Stomach (tissue), 9 donors: Measurements from ENCODE around the gene CALML6. TPM values are rescaled to one million over a fixed set of nuclear protein-coding genes. Genes with fewer than 3 reads are reported as not detected.
A peak's percentile ranks its signal among the peaks of the same experiment; 100 is the strongest.
"Not testable (repeated sequence)": the region's sequence is repeated elsewhere in the genome, so short reads cannot be mapped to it uniquely, and the experiment has no call there.

Source experiments
- DNase-seq, 2 donors: peaks; one replicate each; pipeline versions ENCODE4 v3.0.0 to v3.0.0-alpha.2; 2013 to 2019
- H3K27ac ChIP-seq, 5 donors: fragments of 200-600 bp in 4 of 5; sonication (generic) in 4 of 5; one replicate each; pipeline ENCODE4 v1.5.1; 2013 to 2019; ENCODE audit warnings: mild to moderate bottlenecking in 1 of 5, moderate library complexity in 1 of 5
- H3K27me3 ChIP-seq, 3 donors: fragments of 200-600 bp; sonication (generic); one replicate each; pipeline ENCODE4 v1.5.1; 2017 to 2019; ENCODE audit warnings: mixed run types in 1 of 3
- H3K36me3 ChIP-seq, 4 donors: fragments of 200-600 bp; sonication (generic); 1 replicate in 3 of 4; 2 replicates in 1 of 4; pipeline ENCODE4 v1.5.1; 2016 to 2019
- H3K4me1 ChIP-seq, 4 donors: fragments of 200-600 bp; sonication (generic); one replicate each; pipeline ENCODE4 v1.5.1; 2016 to 2019
- H3K4me3 ChIP-seq, 4 donors: fragments of 200-600 bp; sonication (generic) in 3 of 4; one replicate each; pipeline ENCODE4 v1.5.1; 2016 to 2019; ENCODE audit warnings: mild to moderate bottlenecking in 1 of 4
- H3K9me3 ChIP-seq, 4 donors: fragments of 200-600 bp; sonication (generic); one replicate each; pipeline ENCODE4 v1.5.1; 2016 to 2019
- EP300 ChIP-seq: sonication (generic); formaldehyde crosslinking; IDR thresholded peaks from one replicate; pipeline ENCODE4 v1.6.1; 2017; ENCODE audit warnings: antibody characterized with exemption
- POLR2A ChIP-seq, 4 donors: fragments of 450-650 bp; IDR thresholded peaks; one replicate each; pipeline ENCODE4 v1.6.1; 2016; ENCODE audit warnings: antibody characterized with exemption in 4 of 4, control low read depth in 2 of 4, mild to moderate bottlenecking in 1 of 4, moderate library complexity in 1 of 4
- POLR2AphosphoS5 ChIP-seq, 3 donors: sonication (generic); formaldehyde crosslinking; IDR thresholded peaks; one replicate each; pipeline ENCODE4 v1.6.1; 2016; ENCODE audit warnings: antibody characterized with exemption in 3 of 3
- WGBS, 5 donors: extraction: QIAGEN DNeasy Blood & Tissue Kit in 3 of 5; methylation state at CpG; one replicate each; pipeline versions ENCODE4 v1.1.5 to v1.1.7; 2013 to 2018; 5-methylcytosine and 5-hydroxymethylcytosine counted together
- intact Hi-C: fragments of 100-400 bp; cut with DNase I; formaldehyde crosslinking; loops from one replicate; pipeline ENCODE4 v1.15.1; 2023; ENCODE audit warnings: low total_unique reads
- polyA plus RNA-seq, 3 donors: library from polyadenylated mRNA; stranded (reverse); fragments of 200-250 nt; gene quantifications; one replicate each; pipeline ENCODE4 v1.2.3, GENCODE V29; 2013
- total RNA-seq, 5 donors: library from RNA; depleted of rRNA; stranded (reverse); fragments of >200 nt; gene quantifications; one replicate each; pipeline versions ENCODE4 v1.1.0 to v1.2.3, GENCODE V29; 2014 to 2016
- TF ChIP-seq, protein P1 (sequence below), 7 experiments: fragments of 450-650 bp in 4 of 7; fragments of 200-600 bp in 3 of 7; sonication (generic) in 3 of 7; IDR thresholded peaks; one replicate each; pipeline ENCODE4 v1.5.1; 2016 to 2019; ENCODE audit warnings: antibody characterized with exemption in 7 of 7, control low read depth in 2 of 7, mild to moderate bottlenecking in 1 of 7
- donor health status: healthy with polysubstance abuse.
- donor health status: Bipolar disorder and iron deficiency.
- donor health status: healthy.

CALML6 gene
- total and polyA plus RNA-seq, 8 donors, result 1.4 to 5.7 (median 2.6) TPM; not detected in 5

DNA sequence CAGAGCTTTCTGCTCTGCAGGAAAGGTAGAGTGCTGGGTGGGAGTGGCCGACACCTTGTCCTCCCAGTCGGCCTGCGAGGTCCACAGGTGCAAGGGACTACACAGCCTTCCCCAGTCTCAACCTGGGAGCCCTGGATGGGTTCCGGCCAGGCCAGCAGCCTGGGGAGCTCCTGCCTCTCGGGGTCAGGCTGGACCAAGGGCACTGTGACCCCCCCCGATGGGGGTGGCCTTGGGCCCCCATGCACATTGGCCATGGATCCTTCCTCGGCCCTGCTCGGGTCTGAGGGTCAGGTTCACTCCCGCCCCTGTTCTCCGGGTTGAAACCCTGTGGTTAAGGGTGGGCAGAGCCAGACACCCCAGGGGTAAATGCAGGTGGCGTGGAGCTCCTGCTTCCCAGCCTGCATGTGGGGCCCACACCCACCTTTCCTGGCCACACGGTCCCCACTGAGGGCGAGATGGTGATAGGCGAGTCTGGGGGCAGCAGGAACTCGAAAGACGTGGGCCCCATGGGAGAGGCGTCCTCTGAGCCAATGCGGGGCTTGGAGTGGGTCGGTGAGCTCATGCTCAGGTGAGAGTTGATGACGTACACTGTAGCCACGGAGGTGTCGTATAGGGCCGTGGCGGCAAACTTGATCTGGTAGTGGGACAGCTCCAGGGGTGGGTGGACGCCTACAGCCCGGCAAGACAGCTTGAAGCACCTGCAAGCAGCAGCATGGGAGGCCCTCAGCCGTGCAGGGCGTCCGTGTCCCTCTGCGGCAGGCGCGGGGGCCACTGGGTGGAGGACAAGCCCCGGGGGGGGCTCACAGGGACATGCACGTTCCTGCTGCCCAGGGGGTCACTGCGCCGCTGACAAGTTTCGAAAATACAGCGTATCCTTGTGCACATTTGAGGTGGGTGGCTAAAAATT, 14.8 kb downstream of the CALML6 start:
- WGBS, 5 donors, result 81 to 86% (median 84%) methylated on average over 24 to 38 of the region's 38 CpGs
- intact Hi-C loops, result no loop called here
- no peak overlapping the region for H3K4me3 ChIP-seq
- H3K27ac ChIP-seq, result no peak overlapping the region
- peak in 1 of 2 donors; percentile 4 for DNase-seq
- no peaks in the 10 kb centered on the region for H3K27me3 ChIP-seq
- no peaks in the 10 kb centered on the region for H3K4me1 ChIP-seq
- no peaks in the 10 kb centered on the region for H3K9me3 ChIP-seq
- TF ChIP-seq EP300, result no peak
- no peak for TF ChIP-seq POLR2AphosphoS5 (IDR thresholded peaks at IDR 0.05)
- TF ChIP-seq, protein P1, sequence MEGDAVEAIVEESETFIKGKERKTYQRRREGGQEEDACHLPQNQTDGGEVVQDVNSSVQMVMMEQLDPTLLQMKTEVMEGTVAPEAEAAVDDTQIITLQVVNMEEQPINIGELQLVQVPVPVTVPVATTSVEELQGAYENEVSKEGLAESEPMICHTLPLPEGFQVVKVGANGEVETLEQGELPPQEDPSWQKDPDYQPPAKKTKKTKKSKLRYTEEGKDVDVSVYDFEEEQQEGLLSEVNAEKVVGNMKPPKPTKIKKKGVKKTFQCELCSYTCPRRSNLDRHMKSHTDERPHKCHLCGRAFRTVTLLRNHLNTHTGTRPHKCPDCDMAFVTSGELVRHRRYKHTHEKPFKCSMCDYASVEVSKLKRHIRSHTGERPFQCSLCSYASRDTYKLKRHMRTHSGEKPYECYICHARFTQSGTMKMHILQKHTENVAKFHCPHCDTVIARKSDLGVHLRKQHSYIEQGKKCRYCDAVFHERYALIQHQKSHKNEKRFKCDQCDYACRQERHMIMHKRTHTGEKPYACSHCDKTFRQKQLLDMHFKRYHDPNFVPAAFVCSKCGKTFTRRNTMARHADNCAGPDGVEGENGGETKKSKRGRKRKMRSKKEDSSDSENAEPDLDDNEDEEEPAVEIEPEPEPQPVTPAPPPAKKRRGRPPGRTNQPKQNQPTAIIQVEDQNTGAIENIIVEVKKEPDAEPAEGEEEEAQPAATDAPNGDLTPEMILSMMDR (IDR thresholded peaks at IDR 0.05), result no peak
- TF ChIP-seq POLR2A (IDR thresholded peaks at IDR 0.05), result no peak
- H3K36me3 ChIP-seq, result no peaks in the 10 kb centered on the region

DNA sequence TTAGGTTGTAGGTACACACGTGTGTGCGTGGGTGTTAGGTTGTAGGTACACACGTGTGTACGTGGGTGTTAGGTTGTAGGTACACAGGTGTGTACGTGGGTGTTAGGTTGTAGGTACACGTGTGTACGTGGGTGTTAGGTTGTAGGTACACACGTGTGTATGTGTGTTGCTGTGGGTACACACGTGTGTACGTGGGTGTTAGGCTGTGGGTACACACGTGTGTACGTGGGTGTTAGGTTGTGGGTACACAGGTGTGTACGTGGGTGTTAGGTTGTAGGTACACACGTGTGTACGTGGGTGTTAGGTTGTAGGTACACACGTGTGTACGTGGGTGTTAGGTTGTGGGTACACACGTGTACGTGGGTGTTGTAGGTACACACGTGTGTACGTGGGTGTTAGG, 19.8 kb downstream of the CALML6 start:
- 69 to 92% (median 74%) methylated on average over 4 to 21 of the region's 21 CpGs for WGBS, 5 donors
- DNase-seq, H3K4me1 ChIP-seq, H3K9me3 ChIP-seq, H3K36me3 ChIP-seq, intact Hi-C loops, H3K4me3 ChIP-seq, H3K27ac ChIP-seq: not testable (repeated sequence)
- H3K27me3 ChIP-seq, result peaks cover 0 to 28% (median 0%) of the 10 kb centered on the region in 3 donors

DNA sequence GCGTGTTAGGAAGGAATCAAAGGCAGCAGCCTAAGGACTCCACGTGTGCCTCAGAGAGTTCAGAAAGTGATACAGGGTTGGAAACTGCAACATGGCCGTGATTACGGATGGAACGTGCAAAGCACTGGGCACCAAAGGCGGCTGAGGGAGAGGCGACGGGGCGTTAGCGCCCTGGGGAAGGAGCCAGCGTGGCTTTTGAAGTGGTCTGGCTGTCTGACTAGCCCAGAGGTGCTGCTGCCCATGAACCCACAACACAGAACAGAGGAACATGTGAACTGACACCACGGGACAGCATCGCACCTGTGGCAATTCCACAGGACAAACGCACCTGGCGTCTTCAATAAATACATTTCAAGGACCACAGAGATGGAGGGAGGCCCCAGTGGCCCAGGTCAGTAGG, 22.0 kb downstream of the CALML6 start:
- 57 to 67% (median 66%) methylated on average over 15 of the region's 15 CpGs for WGBS, 5 donors
- peaks cover 0 to 44% (median 0%) of the 10 kb centered on the region in 3 donors for H3K27me3 ChIP-seq
- no peak overlapping the region for H3K4me3 ChIP-seq
- no peaks in the 10 kb centered on the region for H3K9me3 ChIP-seq
- no peaks in the 10 kb centered on the region for H3K36me3 ChIP-seq
- no peaks in the 10 kb centered on the region for H3K4me1 ChIP-seq
- intact Hi-C loops, result no loop called here
- H3K27ac ChIP-seq, result no peak overlapping the region
- TF ChIP-seq, protein P1 (IDR thresholded peaks at IDR 0.05), result no peak
- TF ChIP-seq EP300 (no peak), POLR2A (IDR thresholded peaks at IDR 0.05) (no peak), POLR2AphosphoS5 (IDR thresholded peaks at IDR 0.05) (no peak)
- DNase-seq, result no peak

DNA sequence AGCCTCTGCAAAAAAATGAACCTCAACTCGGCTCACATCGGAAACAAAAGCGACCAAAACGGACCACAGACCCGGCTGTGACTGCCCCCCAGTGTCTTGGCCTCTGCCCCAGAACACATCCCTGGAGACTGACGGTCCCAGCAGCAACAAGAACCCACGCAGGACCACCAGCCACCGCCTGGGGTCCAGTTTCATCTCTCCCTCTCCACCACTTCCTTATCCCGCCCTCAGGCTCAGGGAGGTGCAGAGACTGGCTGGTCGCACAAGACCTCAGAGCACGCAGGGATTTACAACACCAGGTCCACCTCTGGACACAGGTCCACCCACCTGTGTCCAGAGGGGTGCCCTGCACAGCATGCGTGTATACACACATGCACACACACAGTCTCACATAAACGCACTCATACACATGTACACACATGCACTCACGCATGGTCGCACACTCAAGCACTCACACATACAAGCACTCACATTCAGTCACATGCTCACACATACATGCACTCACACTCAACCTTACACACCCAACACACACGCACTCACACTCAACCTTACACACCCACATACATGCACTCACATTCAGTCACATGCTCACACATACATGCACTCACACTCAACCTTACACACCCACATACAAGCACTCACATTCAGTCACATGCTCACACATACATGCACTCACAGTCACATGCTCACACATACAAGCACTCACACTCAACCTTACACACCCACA, 22.7 kb downstream of the CALML6 start:
- no peak overlapping the region for H3K4me3 ChIP-seq
- DNase-seq, result peak in 1 of 2 donors; percentile 1
- H3K4me1 ChIP-seq, result no peaks in the 10 kb centered on the region
- TF ChIP-seq EP300, result no peak
- TF ChIP-seq POLR2A (IDR thresholded peaks at IDR 0.05), result no peak
- TF ChIP-seq POLR2AphosphoS5 (IDR thresholded peaks at IDR 0.05), result no peak
- TF ChIP-seq, protein P1 (IDR thresholded peaks at IDR 0.05), result no peak
- intact Hi-C loops, result no loop called here
- no peaks in the 10 kb centered on the region for H3K9me3 ChIP-seq
- 70 to 75% (median 72%) methylated on average over 16 of the region's 16 CpGs for WGBS, 5 donors
- no peaks in the 10 kb centered on the region for H3K36me3 ChIP-seq
- peaks cover 0 to 51% (median 1%) of the 10 kb centered on the region in 3 donors for H3K27me3 ChIP-seq
- H3K27ac ChIP-seq, result no peak overlapping the region
